Neuron (in vitro differentiated cells): Measurements from ENCODE around the gene PLXNA4.
"Not testable (repeated sequence)": the region's sequence is repeated elsewhere in the genome, so short reads cannot be mapped to it uniquely, and the experiment has no call there.

Experiments used
- H2AFZ ChIP-seq: one replicate; pipeline ENCODE4 v1.6.1; 2013; ENCODE audit warnings: low read depth, mild to moderate bottlenecking, inconsistent platforms, low read length, moderate library complexity
- H3K27me3 ChIP-seq: one replicate; pipeline ENCODE4 v1.6.1; 2013; ENCODE audit warnings: low read length; ENCODE audit not compliant: insufficient read depth
- H3K36me3 ChIP-seq: one replicate; pipeline ENCODE4 v1.6.1; 2013; ENCODE audit warnings: low read length; ENCODE audit not compliant: insufficient read depth
- H3K4me1 ChIP-seq: one replicate; pipeline ENCODE4 v1.6.1; 2013; ENCODE audit warnings: low read length; ENCODE audit not compliant: insufficient read depth
- H3K4me3 ChIP-seq: 2 replicates; pipeline ENCODE4 v1.5.1; 2013; ENCODE audit warnings: mild to moderate bottlenecking, low read length, moderate library complexity
- H3K9me3 ChIP-seq: one replicate; pipeline ENCODE4 v1.6.1; 2013; ENCODE audit warnings: low read length

Gene PLXNA4

DNA sequence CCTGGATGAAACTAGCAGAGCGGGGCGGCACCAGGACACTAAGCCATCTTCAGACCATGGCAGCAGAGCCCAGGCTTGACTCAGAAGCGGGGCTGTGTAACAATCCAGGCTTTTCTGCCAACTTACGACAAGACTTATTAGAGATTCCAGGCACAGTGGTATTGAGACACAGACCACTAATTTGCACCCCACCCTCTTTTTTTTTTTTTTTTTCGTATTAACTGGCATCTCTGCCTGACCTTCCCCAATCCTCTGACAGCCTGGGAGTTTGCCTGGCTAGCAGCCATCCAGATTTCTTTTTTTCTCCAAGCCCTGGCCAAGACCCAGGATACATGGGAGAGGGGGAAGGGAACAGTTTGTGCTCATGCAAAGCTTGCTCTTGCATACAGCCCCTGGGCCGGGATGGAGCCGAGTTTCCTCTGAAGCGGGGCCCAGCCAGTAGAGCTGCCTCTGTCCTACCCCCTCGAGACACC is 182.4 kb downstream of the PLXNA4 start:
- Histone ChIP-seq H3K4me1 (no peaks in the 10 kb centered on the region), H3K4me3 (no peak overlapping the region)

GRCh38 chr7:132392713-132393112 is 183.6 kb downstream of the PLXNA4 start:
- Histone ChIP-seq H3K27me3 (no peaks in the 10 kb centered on the region), H2AFZ (no peak overlapping the region), H3K4me1 (no peaks in the 10 kb centered on the region), H3K4me3 (no peak overlapping the region), H3K36me3 (no peaks in the 10 kb centered on the region), H3K9me3 (no peaks in the 10 kb centered on the region)

More for the DNA sequence above, 182.4 kb downstream of the PLXNA4 start:
- H3K9me3 ChIP-seq = no peaks in the 10 kb centered on the region
- no peaks in the 10 kb centered on the region for H3K27me3 ChIP-seq
- H3K36me3 ChIP-seq = no peaks in the 10 kb centered on the region
- H2AFZ ChIP-seq = no peak overlapping the region

DNA sequence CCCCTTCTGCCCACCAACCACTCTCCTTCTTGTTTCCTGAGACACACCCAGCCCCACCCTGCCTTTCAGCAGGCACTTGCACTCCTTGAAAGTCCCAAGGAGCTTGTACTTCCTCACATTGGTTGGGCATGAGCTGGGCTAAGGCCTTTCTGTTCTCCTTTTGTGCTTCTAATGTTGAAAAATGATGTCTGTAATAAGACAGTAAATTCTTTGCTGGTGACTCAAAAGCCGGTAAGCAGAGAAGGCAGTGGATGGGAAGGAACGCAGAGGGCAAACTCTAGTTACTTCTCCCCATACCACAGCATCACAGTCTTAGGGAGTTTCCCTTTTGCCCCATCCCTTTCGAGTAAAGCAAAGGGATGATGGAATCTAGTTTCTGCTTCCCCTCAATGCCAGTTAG is 185.6 kb downstream of the PLXNA4 start:
- H3K4me1 ChIP-seq = no peaks in the 10 kb centered on the region
- no peaks in the 10 kb centered on the region for H3K27me3 ChIP-seq
- no peak overlapping the region for H2AFZ ChIP-seq
- no peaks in the 10 kb centered on the region for H3K9me3 ChIP-seq
- H3K36me3 ChIP-seq = no peaks in the 10 kb centered on the region
- no peak overlapping the region for H3K4me3 ChIP-seq

DNA sequence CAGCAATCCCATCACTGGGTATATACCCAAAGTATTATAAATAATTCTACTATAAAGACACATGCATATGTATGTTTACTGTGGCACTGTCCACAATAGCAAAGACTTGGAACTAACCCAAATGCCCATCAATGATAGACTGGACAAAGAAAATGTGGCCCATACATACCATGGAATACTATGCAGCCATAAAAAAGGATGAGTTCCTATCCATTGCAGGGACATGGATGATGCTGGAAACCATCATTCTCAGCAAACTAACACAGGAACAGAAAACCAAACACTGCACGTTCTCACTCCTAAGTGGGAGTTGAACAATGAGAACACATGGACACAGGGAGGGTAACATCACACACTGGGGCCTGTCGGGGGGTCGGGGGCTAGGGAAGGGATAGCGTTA is 186.2 kb downstream of the PLXNA4 start:
- not testable (repeated sequence) for H3K9me3 ChIP-seq, H3K4me3 ChIP-seq, H2AFZ ChIP-seq, H3K36me3 ChIP-seq, H3K4me1 ChIP-seq, H3K27me3 ChIP-seq

DNA sequence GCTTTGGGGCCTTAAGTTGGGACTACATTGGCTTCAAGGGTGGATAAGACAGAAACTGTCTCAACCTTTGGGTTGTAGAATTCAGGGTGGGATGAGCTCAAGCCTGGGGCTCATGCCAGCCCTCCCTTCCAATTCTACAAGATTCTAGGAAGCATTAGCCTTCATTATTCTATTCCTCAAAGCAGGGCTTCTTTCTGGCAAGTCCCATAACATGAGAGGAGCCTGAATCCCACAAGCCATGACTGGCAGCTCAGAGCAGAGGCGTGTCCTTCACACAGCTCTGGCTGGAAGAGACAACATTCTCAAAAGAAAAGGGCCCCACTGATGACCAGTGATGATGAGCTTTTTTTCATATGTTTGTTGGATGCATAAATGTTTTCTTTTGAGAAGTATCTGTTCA is 187.6 kb downstream of the PLXNA4 start:
- Histone ChIP-seq H2AFZ (no peak overlapping the region), H3K4me1 (no peaks in the 10 kb centered on the region), H3K4me3 (no peak overlapping the region), H3K9me3 (no peaks in the 10 kb centered on the region), H3K36me3 (no peaks in the 10 kb centered on the region), H3K27me3 (no peaks in the 10 kb centered on the region)

DNA sequence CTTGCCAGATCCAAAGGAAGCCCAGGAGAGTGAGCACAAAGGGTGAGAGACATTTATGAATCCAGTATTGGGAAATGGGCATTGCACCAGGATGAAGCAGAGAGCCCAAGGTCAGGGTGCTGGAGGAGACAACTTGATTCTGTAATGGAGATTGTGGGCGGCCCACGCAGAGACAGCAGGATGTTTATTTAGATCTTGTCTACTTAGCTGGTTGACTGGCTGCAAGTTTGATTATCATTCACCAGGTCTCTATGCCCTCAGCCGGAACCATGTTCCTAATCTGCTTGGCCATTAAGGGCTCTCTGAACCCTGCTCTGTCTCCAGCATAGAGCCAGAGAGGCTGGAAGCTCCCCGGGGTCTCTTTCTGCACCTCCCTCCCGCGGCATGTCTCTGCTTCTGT is 188.7 kb downstream of the PLXNA4 start:
- no peak overlapping the region for H3K4me3 ChIP-seq

GRCh38 chr7:132386201-132386681 is 190.0 kb downstream of the PLXNA4 start:
- no peaks in the 10 kb centered on the region for H3K36me3 ChIP-seq
- no peaks in the 10 kb centered on the region for H3K27me3 ChIP-seq
- no peaks in the 10 kb centered on the region for H3K4me1 ChIP-seq
- H2AFZ ChIP-seq = no peak overlapping the region
- no peak overlapping the region for H3K4me3 ChIP-seq
- H3K9me3 ChIP-seq = no peaks in the 10 kb centered on the region

More for the DNA sequence above, 188.7 kb downstream of the PLXNA4 start:
- Histone ChIP-seq H3K27me3 (no peaks in the 10 kb centered on the region), H3K36me3 (no peaks in the 10 kb centered on the region), H3K4me1 (no peaks in the 10 kb centered on the region), H2AFZ (no peak overlapping the region), H3K9me3 (no peaks in the 10 kb centered on the region)

GRCh38 chr7:132383962-132384361 is 192.3 kb downstream of the PLXNA4 start:
- no peaks in the 10 kb centered on the region for H3K4me1 ChIP-seq
- no peaks in the 10 kb centered on the region for H3K27me3 ChIP-seq
- H3K36me3 ChIP-seq = no peaks in the 10 kb centered on the region
- no peaks in the 10 kb centered on the region for H3K9me3 ChIP-seq
- H3K4me3 ChIP-seq = no peak overlapping the region
- no peak overlapping the region for H2AFZ ChIP-seq

GRCh38 chr7:132381742-132382472 is 194.4 kb downstream of the PLXNA4 start:
- Histone ChIP-seq H3K36me3 (no peaks in the 10 kb centered on the region), H3K9me3 (no peaks in the 10 kb centered on the region), H2AFZ (no peak overlapping the region), H3K4me1 (no peaks in the 10 kb centered on the region), H3K27me3 (no peaks in the 10 kb centered on the region), H3K4me3 (no peak overlapping the region)

GRCh38 chr7:132380059-132380458 is 196.2 kb downstream of the PLXNA4 start:
- Histone ChIP-seq H3K36me3 (no peaks in the 10 kb centered on the region), H3K27me3 (no peaks in the 10 kb centered on the region), H3K4me3 (no peak overlapping the region), H3K9me3 (no peaks in the 10 kb centered on the region), H2AFZ (no peak overlapping the region), H3K4me1 (no peaks in the 10 kb centered on the region)

DNA sequence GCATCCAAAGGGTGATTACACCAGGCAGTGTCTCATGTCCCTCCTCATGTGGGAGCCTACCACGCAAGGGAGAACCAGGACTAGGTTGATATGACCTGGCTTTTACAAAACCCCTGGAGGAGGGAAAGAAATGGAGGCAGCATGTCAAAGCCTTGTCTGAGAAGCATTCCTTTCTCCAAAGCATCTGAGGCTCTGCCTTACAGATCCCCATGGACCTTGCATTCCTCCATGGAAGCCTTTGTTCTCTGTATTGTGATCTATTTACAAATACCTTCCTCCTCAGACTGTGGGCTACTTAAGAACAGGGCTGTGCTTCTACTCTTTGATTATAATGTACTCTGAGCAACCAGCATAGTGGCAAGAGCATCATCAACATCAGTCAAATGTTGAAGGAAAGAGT is 197.0 kb downstream of the PLXNA4 start:
- Histone ChIP-seq H3K9me3 (no peaks in the 10 kb centered on the region), H3K4me3 (no peak overlapping the region), H3K27me3 (no peaks in the 10 kb centered on the region), H3K36me3 (no peaks in the 10 kb centered on the region), H2AFZ (no peak overlapping the region), H3K4me1 (no peaks in the 10 kb centered on the region)

- H2AFZ ChIP-seq = no peak overlapping the region
- H3K27me3 ChIP-seq = no peaks in the 10 kb centered on the region
- H3K4me3 ChIP-seq = no peak overlapping the region
- no peaks in the 10 kb centered on the region for H3K4me1 ChIP-seq
- no peaks in the 10 kb centered on the region for H3K9me3 ChIP-seq
- H3K36me3 ChIP-seq = no peaks in the 10 kb centered on the region
Observed at GRCh38 chr7:132377703-132378584, 198.3 kb downstream of the PLXNA4 start.

DNA sequence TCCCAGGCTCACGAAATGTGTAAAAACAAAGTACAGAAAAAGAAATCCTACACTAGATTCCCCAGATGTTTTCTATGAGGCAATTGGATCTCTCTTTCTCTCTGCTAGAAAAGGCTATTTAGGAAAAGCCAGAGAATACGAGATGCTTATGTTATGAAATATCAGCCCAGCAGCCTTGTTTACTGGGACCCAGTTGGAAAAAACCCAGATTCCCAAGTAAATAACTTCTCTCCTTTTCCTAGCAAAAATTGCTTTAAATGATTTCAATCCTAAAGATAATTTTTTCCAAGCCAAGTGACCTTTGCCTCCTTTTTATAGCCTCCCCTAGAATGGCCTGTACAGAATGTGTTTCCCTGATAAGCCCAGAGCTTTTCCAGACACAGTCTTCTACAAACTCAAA is 199.3 kb downstream of the PLXNA4 start:
- no peaks in the 10 kb centered on the region for H3K27me3 ChIP-seq
- H3K36me3 ChIP-seq = no peaks in the 10 kb centered on the region
- H3K4me1 ChIP-seq = no peaks in the 10 kb centered on the region
- no peak overlapping the region for H2AFZ ChIP-seq
- H3K4me3 ChIP-seq = no peak overlapping the region
- no peaks in the 10 kb centered on the region for H3K9me3 ChIP-seq
